DOHH2 (cell line): ENCODE data around the gene ITGAL.

ENCODE experiments used
- H3F3A ChIP-seq: fragments of 200-600 bp; sonication (generic), shearing (Covaris generic); 2 replicates; pipeline ENCODE4 v1.6.0; 2016; ENCODE audit warnings: antibody characterized with exemption, mild to moderate bottlenecking; ENCODE audit not compliant: control insufficient read depth, insufficient read depth
- H3K27ac ChIP-seq: fragments of 200-600 bp; sonication (generic); 2 replicates; pipeline ENCODE4 v1.5.1; 2014; ENCODE audit warnings: low read depth, mild to moderate bottlenecking, low read length, moderate library complexity
- H3K27me3 ChIP-seq: fragments of 200-600 bp; sonication (generic); 2 replicates; pipeline ENCODE4 v1.6.1; 2014; ENCODE audit warnings: mild to moderate bottlenecking, low read length, mixed read lengths; ENCODE audit not compliant: control insufficient read depth
- H3K36me3 ChIP-seq: fragments of 200-600 bp; sonication (generic); 2 replicates; pipeline ENCODE4 v1.6.1; 2014; ENCODE audit warnings: mild to moderate bottlenecking, low read length, moderate library complexity, mixed read lengths; ENCODE audit not compliant: control insufficient read depth
- H3K4me1 ChIP-seq: fragments of 200-600 bp; sonication (generic); 2 replicates; pipeline ENCODE4 v1.6.1; 2014; ENCODE audit warnings: mild to moderate bottlenecking, low read length, mixed read lengths; ENCODE audit not compliant: control insufficient read depth
- H3K4me2 ChIP-seq: fragments of 200-600 bp; sonication (generic); 2 replicates; pipeline ENCODE4 v1.6.0; 2014; ENCODE audit warnings: mild to moderate bottlenecking, low read length, moderate library complexity
- H3K4me3 ChIP-seq: fragments of 200-600 bp; sonication (generic); 2 replicates; pipeline ENCODE4 v1.5.1; 2014; ENCODE audit warnings: mild to moderate bottlenecking, low read length, mixed read lengths
- H3K79me2 ChIP-seq: fragments of 200-600 bp; sonication (generic); 2 replicates; pipeline ENCODE4 v1.6.1; 2014; ENCODE audit warnings: mild to moderate bottlenecking, low read length, mixed read lengths; ENCODE audit not compliant: control insufficient read depth
- H3K9me2 ChIP-seq: fragments of 200-600 bp; sonication (generic); replicated peaks from 2 replicates; pipeline ENCODE4 v1.6.1; 2014; ENCODE audit warnings: mild to moderate bottlenecking, low read length, mixed read lengths; ENCODE audit not compliant: control insufficient read depth
- H3K9me3 ChIP-seq: fragments of 200-600 bp; sonication (generic); 2 replicates; pipeline ENCODE4 v1.6.1; 2014; ENCODE audit warnings: antibody characterized with exemption, low read length, mixed read lengths; ENCODE audit not compliant: control insufficient read depth, insufficient read depth
- H4K20me1 ChIP-seq: fragments of 200-600 bp; sonication (generic); 2 replicates; pipeline ENCODE4 v1.6.0; 2014; ENCODE audit warnings: low read depth, mild to moderate bottlenecking, antibody characterized with exemption, low read length, moderate library complexity; ENCODE audit not compliant: control insufficient read depth, insufficient read depth
- CTCF ChIP-seq: fragments of 200-600 bp; sonication (generic); IDR thresholded peaks from one replicate; pipeline ENCODE4 v1.5.1; 2014; ENCODE audit warnings: antibody characterized with exemption, mild to moderate bottlenecking, low read depth, low read length; ENCODE audit not compliant: poor library complexity, severe bottlenecking
- EZH2phosphoT487 ChIP-seq: fragments of 200-600 bp; sonication (generic); IDR thresholded peaks from 2 replicates; pipeline ENCODE4 v1.6.1; 2017; ENCODE audit warnings: borderline replicate concordance, mild to moderate bottlenecking, antibody characterized with exemption, low read length, moderate library complexity, mixed read lengths

The ITGAL gene

GRCh38 chr16:30503403-30504296 lies 31.1 kb downstream of the ITGAL start:
- H3K4me3 ChIP-seq = no peak overlapping the region
- no peak overlapping the region for H3K4me2 ChIP-seq
- H3F3A ChIP-seq = no peaks in the 10 kb centered on the region
- H3K79me2 ChIP-seq = no peaks in the 10 kb centered on the region; the same call in none of the 2 replicates
- no peak overlapping the region for H3K27ac ChIP-seq
- H3K27me3 ChIP-seq = no peaks in the 10 kb centered on the region
- H4K20me1 ChIP-seq = no peaks in the 10 kb centered on the region
- H3K4me1 ChIP-seq = no peaks in the 10 kb centered on the region
- no peaks in the 10 kb centered on the region for H3K9me2 ChIP-seq
- no peak for TF ChIP-seq EZH2phosphoT487
- H3K36me3 ChIP-seq = peaks cover 54% of the 10 kb centered on the region
- no peaks in the 10 kb centered on the region for H3K9me3 ChIP-seq

GRCh38 chr16:30509081-30509765 lies 36.7 kb downstream of the ITGAL start:
- H4K20me1 ChIP-seq = no peaks in the 10 kb centered on the region
- no peaks in the 10 kb centered on the region for H3K9me2 ChIP-seq
- H3K27ac ChIP-seq = no peak overlapping the region
- H3K4me1 ChIP-seq = no peaks in the 10 kb centered on the region
- no peaks in the 10 kb centered on the region for H3K27me3 ChIP-seq
- peaks cover 75% of the 10 kb centered on the region for H3K36me3 ChIP-seq
- peaks cover 3% of the 10 kb centered on the region; the same call in 1 of the 2 replicates for H3F3A ChIP-seq
- TF ChIP-seq CTCF (no peak), EZH2phosphoT487 (no peak)
- H3K79me2 ChIP-seq = no peaks in the 10 kb centered on the region
- H3K9me3 ChIP-seq = no peaks in the 10 kb centered on the region
- H3K4me2 ChIP-seq = no peak overlapping the region
- H3K4me3 ChIP-seq = no peak overlapping the region

- Histone ChIP-seq H3K36me3 (peaks cover 73% of the 10 kb centered on the region), H3F3A (peaks cover 3% of the 10 kb centered on the region; the same call in 1 of the 2 replicates), H3K9me3 (no peaks in the 10 kb centered on the region), H3K4me1 (no peaks in the 10 kb centered on the region), H3K79me2 (no peaks in the 10 kb centered on the region), H3K4me3 (no peak overlapping the region), H3K9me2 (no peaks in the 10 kb centered on the region), H3K4me2 (no peak overlapping the region), H3K27ac (no peak overlapping the region), H3K27me3 (no peaks in the 10 kb centered on the region), H4K20me1 (no peaks in the 10 kb centered on the region)
- TF ChIP-seq EZH2phosphoT487 (no peak), CTCF (no peak)
Measured at GRCh38 chr16:30510376-30510938, 37.9 kb downstream of the ITGAL start.
